ENCODE measurements around the gene FLT4.

Gene FLT4

GRCh38 chr5:180644129-180644824 lies 5.1 kb downstream of the FLT4 start:
- Mint-ChIP-seq H3K27ac (no peak overlapping the region), H3K4me1 (ENCODE audit: low read depth in 2 of 2) (peaks cover 8 to 27% of the 10 kb centered on the region in 2 donors), H3K9me3 (no peaks in the 10 kb centered on the region), H3K4me3 (no peak overlapping the region), H3K27me3 (peaks cover 10 to 21% of the 10 kb centered on the region in 2 donors), H3K36me3 (ENCODE audit: insufficient read depth) (peaks cover 3% of the 10 kb centered on the region)
- DNase-seq, result no peak
- no peak for ATAC-seq (replicated peaks)

- Mint-ChIP-seq H3K9me3 (no peaks in the 10 kb centered on the region), H3K36me3 (ENCODE audit: insufficient read depth) (peaks cover 5% of the 10 kb centered on the region), H3K27ac (no peak overlapping the region), H3K4me1 (ENCODE audit: low read depth in 2 of 2) (peaks cover 5 to 29% of the 10 kb centered on the region in 2 donors), H3K4me3 (no peak overlapping the region), H3K27me3 (peaks cover 10 to 17% of the 10 kb centered on the region in 2 donors)
- DNase-seq, result no peak
- no peak for ATAC-seq (replicated peaks)
Observed at GRCh38 chr5:180643191-180643851, 6.1 kb downstream of the FLT4 start.

GRCh38 chr5:180642779-180643178 lies 6.6 kb downstream of the FLT4 start:
- ATAC-seq (replicated peaks), result no peak
- Mint-ChIP-seq H3K36me3 (ENCODE audit: insufficient read depth) (peaks cover 7% of the 10 kb centered on the region), H3K27ac (no peak overlapping the region), H3K27me3 (peaks cover 10 to 12% of the 10 kb centered on the region in 2 donors), H3K4me3 (no peak overlapping the region), H3K4me1 (ENCODE audit: low read depth in 2 of 2) (peaks cover 1 to 29% of the 10 kb centered on the region in 2 donors), H3K9me3 (no peaks in the 10 kb centered on the region)
- DNase-seq, result no peak

- ATAC-seq (replicated peaks), result no peak
- Mint-ChIP-seq H3K36me3 (ENCODE audit: insufficient read depth) (peaks cover 8% of the 10 kb centered on the region), H3K9me3 (no peaks in the 10 kb centered on the region), H3K27me3 (peaks cover 8 to 10% of the 10 kb centered on the region in 2 donors), H3K4me1 (ENCODE audit: low read depth in 2 of 2) (peaks cover 0 to 32% of the 10 kb centered on the region in 2 donors), H3K27ac (no peak overlapping the region), H3K4me3 (no peak overlapping the region)
- DNase-seq, result no peak
Observed at GRCh38 chr5:180642181-180642775, 7.1 kb downstream of the FLT4 start.

- no peak overlapping the region for H3K27ac Mint-ChIP-seq
- no peaks in the 10 kb centered on the region for H3K9me3 Mint-ChIP-seq
- no peak for ATAC-seq (replicated peaks)
- peaks cover 10% of the 10 kb centered on the region for H3K36me3 Mint-ChIP-seq (ENCODE audit: insufficient read depth)
- no peak for DNase-seq
- no peak overlapping the region for H3K4me3 Mint-ChIP-seq
- H3K27me3 Mint-ChIP-seq, result peaks cover 8 to 9% of the 10 kb centered on the region in 2 donors
- peaks cover 0 to 31% of the 10 kb centered on the region in 2 donors for H3K4me1 Mint-ChIP-seq (ENCODE audit: low read depth in 2 of 2)
Observed at GRCh38 chr5:180641566-180641900, 7.9 kb downstream of the FLT4 start.

- Mint-ChIP-seq H3K27me3 (peaks cover 3 to 4% of the 10 kb centered on the region in 2 donors), H3K36me3 (ENCODE audit: insufficient read depth) (peaks cover 10% of the 10 kb centered on the region), H3K4me1 (ENCODE audit: low read depth in 2 of 2) (peaks cover 0 to 26% of the 10 kb centered on the region in 2 donors), H3K27ac (no peak overlapping the region), H3K9me3 (no peaks in the 10 kb centered on the region), H3K4me3 (no peak overlapping the region)
- ATAC-seq (replicated peaks) (no peak), DNase-seq (no peak)
Observed at GRCh38 chr5:180640861-180641565, 8.4 kb downstream of the FLT4 start.

- ATAC-seq (replicated peaks) (no peak), DNase-seq (no peak)
- Mint-ChIP-seq H3K36me3 (ENCODE audit: insufficient read depth) (peaks cover 10% of the 10 kb centered on the region), H3K9me3 (no peaks in the 10 kb centered on the region), H3K4me1 (ENCODE audit: low read depth in 2 of 2) (peaks cover 0 to 25% of the 10 kb centered on the region in 2 donors), H3K27ac (no peak overlapping the region), H3K4me3 (no peak overlapping the region), H3K27me3 (no peaks in the 10 kb centered on the region)
Observed at GRCh38 chr5:180640611-180640860, 8.9 kb downstream of the FLT4 start.

- ATAC-seq (replicated peaks) (no peak), DNase-seq (no peak)
- Mint-ChIP-seq H3K36me3 (ENCODE audit: insufficient read depth) (peaks cover 10% of the 10 kb centered on the region), H3K9me3 (no peaks in the 10 kb centered on the region), H3K27me3 (no peaks in the 10 kb centered on the region), H3K4me3 (no peak overlapping the region), H3K27ac (no peak overlapping the region), H3K4me1 (ENCODE audit: low read depth in 2 of 2) (peaks cover 0 to 24% of the 10 kb centered on the region in 2 donors)
Observed at GRCh38 chr5:180639741-180640610, 9.4 kb downstream of the FLT4 start.

- no peak overlapping the region for H3K4me3 Mint-ChIP-seq
- no peaks in the 10 kb centered on the region for H3K27me3 Mint-ChIP-seq
- ATAC-seq (replicated peaks) (no peak), DNase-seq (no peak)
- peaks cover 0 to 23% of the 10 kb centered on the region in 2 donors for H3K4me1 Mint-ChIP-seq (ENCODE audit: low read depth in 2 of 2)
- H3K27ac Mint-ChIP-seq, result no peak overlapping the region
- H3K9me3 Mint-ChIP-seq, result no peaks in the 10 kb centered on the region
- peaks cover 10% of the 10 kb centered on the region for H3K36me3 Mint-ChIP-seq (ENCODE audit: insufficient read depth)
Observed at GRCh38 chr5:180639287-180639686, 10.1 kb downstream of the FLT4 start.

GRCh38 chr5:180637962-180638680 lies 11.3 kb downstream of the FLT4 start:
- Mint-ChIP-seq H3K36me3 (ENCODE audit: insufficient read depth) (peaks cover 10% of the 10 kb centered on the region), H3K27me3 (no peaks in the 10 kb centered on the region), H3K4me1 (ENCODE audit: low read depth in 2 of 2) (peaks cover 0 to 23% of the 10 kb centered on the region in 2 donors), H3K9me3 (no peaks in the 10 kb centered on the region), H3K27ac (peak overlapping the region in 1 of 2 donors; percentile 38), H3K4me3 (no peak overlapping the region)
- ATAC-seq (replicated peaks), result no peak
- DNase-seq, result no peak

GRCh38 chr5:180636403-180637075 lies 12.9 kb downstream of the FLT4 start:
- peaks cover 17% of the 10 kb centered on the region for H3K36me3 Mint-ChIP-seq (ENCODE audit: insufficient read depth)
- H3K27ac Mint-ChIP-seq, result no peak overlapping the region
- DNase-seq, result no peak
- H3K4me1 Mint-ChIP-seq (ENCODE audit: low read depth in 2 of 2), result peaks cover 0 to 21% of the 10 kb centered on the region in 2 donors
- no peaks in the 10 kb centered on the region for H3K9me3 Mint-ChIP-seq
- ATAC-seq (replicated peaks), result no peak
- no peaks in the 10 kb centered on the region for H3K27me3 Mint-ChIP-seq
- H3K4me3 Mint-ChIP-seq, result no peak overlapping the region

- Mint-ChIP-seq H3K9me3 (no peaks in the 10 kb centered on the region), H3K27ac (no peak overlapping the region), H3K27me3 (no peaks in the 10 kb centered on the region), H3K4me1 (ENCODE audit: low read depth in 2 of 2) (peaks cover 0 to 18% of the 10 kb centered on the region in 2 donors), H3K36me3 (ENCODE audit: insufficient read depth) (peaks cover 17% of the 10 kb centered on the region), H3K4me3 (no peak overlapping the region)
- ATAC-seq (replicated peaks), result no peak
- no peak for DNase-seq
Observed at GRCh38 chr5:180636016-180636402, 13.4 kb downstream of the FLT4 start.
